Right lobe of liver (tissue), 6 donors: ENCODE measurements around the gene CD69. TPM values are rescaled to one million over a fixed set of nuclear protein-coding genes. Genes with fewer than 3 reads are reported as not detected.
"Not testable (repeated sequence)": the region's sequence is repeated elsewhere in the genome, so short reads cannot be mapped to it uniquely, and the experiment has no call there.

Experiments
- ATAC-seq, 4 donors: fragments of 200-7000 bp; cut with Tn5 transposase; one replicate each; pipeline ENCODE4 v1.9.1; 2020; ENCODE audit warnings: mild to moderate bottlenecking in 4 of 4, moderate library complexity in 4 of 4
- DNase-seq, 3 donors: peaks; one replicate each; pipeline ENCODE4 v3.0.0-alpha.2; 2020
- H3K27ac ChIP-seq, 3 donors: fragments of 200-600 bp; one replicate each; pipeline ENCODE4 v1.8.0; 2022
- H3K27me3 ChIP-seq, 2 donors: fragments of 200-600 bp; one replicate each; pipeline ENCODE4 v1.8.0; 2022
- H3K36me3 ChIP-seq, 4 donors: fragments of 200-600 bp; sonication (generic) in 1 of 4; one replicate each; pipeline versions ENCODE4 v1.5.1 to v1.8.0; 2017 to 2022; ENCODE audit warnings: control low read depth in 1 of 4
- H3K4me1 ChIP-seq, 4 donors: fragments of 200-600 bp; sonication (generic) in 1 of 4; one replicate each; pipeline versions ENCODE4 v1.5.1 to v1.8.0; 2017 to 2022; ENCODE audit warnings: control low read depth in 1 of 4
- H3K4me3 ChIP-seq, 3 donors: fragments of 200-600 bp; one replicate each; pipeline ENCODE4 v1.8.0; 2022
- H3K9me3 ChIP-seq, 4 donors: fragments of 200-600 bp; sonication (generic) in 1 of 4; one replicate each; pipeline versions ENCODE4 v1.5.1 to v1.8.0; 2017 to 2022; ENCODE audit warnings: control low read depth in 1 of 4
- CTCF ChIP-seq, 4 donors: fragments of 200-600 bp in 3 of 4; fragments of 450-650 bp in 1 of 4; IDR thresholded peaks; one replicate each; pipeline versions ENCODE4 v1.5.1 to v1.8.0; 2016 to 2022; ENCODE audit warnings: antibody characterized with exemption in 4 of 4, mild to moderate bottlenecking in 2 of 4
- POLR2A ChIP-seq: fragments of 450-650 bp; IDR thresholded peaks from one replicate; pipeline ENCODE4 v1.6.1; 2017; ENCODE audit warnings: antibody characterized with exemption, mild to moderate bottlenecking
- WGBS: methylation state at CpG from one replicate; pipeline ENCODE4 v1.1.6; 2018; ENCODE audit warnings: low coverage, low lambda C conversion rate; ENCODE audit not compliant: insufficient coverage; ENCODE audit errors: missing lambda C conversion rate; 5-methylcytosine and 5-hydroxymethylcytosine counted together
- intact Hi-C, 2 donors: fragments of 100-400 bp; cut with DNase I; formaldehyde crosslinking; loops; one replicate each; pipeline versions ENCODE4 v1.11.2 to v1.14.1; 2022
- total RNA-seq, 6 experiments: library from RNA; depleted of rRNA in 2 of 6; stranded (reverse); fragments of >200 nt in 2 of 6; fragmentation: NEBNext Ultra II Directional in 3 of 6; extraction: Animal tissue kit (Norgen Biotek cat#: 25700) in 3 of 6; gene quantifications; one replicate each; pipeline versions ENCODE4 v1.1.0 to v1.2.4, GENCODE V29; 2016 to 2023
- donor health status: DM: no; HTN: yes; CAD: no.
- donor health status: DM: no; HTN: no; CAD: no.
- donor health status: DM: no; HTN: no; CAD: no.
- donor health status: DM: no; HTN: yes; CAD: no.
- donor health status: DM: no; HTN: yes; CAD: no.

CD69 gene
- total RNA-seq, 6 experiments from 2014 or later, result 0.26 to 2.3 (median 1.0) TPM

DNA sequence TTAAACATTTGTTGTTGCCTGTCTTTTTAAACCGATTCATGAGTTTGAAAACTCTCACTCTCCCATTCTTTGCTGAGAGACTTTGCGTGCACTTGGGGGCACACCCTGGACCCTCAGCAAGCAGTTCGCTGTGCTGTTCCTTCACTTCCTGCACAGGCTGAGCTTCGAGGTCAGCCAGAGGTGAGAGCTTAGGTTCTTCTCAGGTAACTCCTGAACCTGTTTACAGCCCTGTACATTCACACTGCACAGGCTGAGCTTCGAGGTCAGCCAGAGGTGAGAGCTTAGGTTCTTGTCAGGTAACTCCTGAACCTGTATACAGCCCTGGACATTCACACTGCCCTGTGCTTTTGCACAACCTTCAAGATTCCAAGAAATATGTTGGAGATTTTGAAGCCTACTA is 18.0 kb downstream of the CD69 start:
- TF ChIP-seq CTCF (IDR thresholded peaks at IDR 0.05) (no peak), POLR2A (no peak)
- intact Hi-C loops, result no loop called here

GRCh38 chr12:9741726-9742125 is 19.0 kb downstream of the CD69 start:
- H3K4me3 ChIP-seq, result no peak overlapping the region
- intact Hi-C loops, result no loop called here
- no peak for DNase-seq
- no peaks in the 10 kb centered on the region for H3K36me3 ChIP-seq
- H3K27ac ChIP-seq, result no peak overlapping the region
- TF ChIP-seq CTCF (IDR thresholded peaks at IDR 0.05) (no peak), POLR2A (no peak)
- H3K27me3 ChIP-seq, result peaks cover 0 to 5% of the 10 kb centered on the region in 2 donors
- no peaks in the 10 kb centered on the region for H3K4me1 ChIP-seq
- ATAC-seq, result peak in 1 of 4 donors; percentile 28
- WGBS, result 54% methylated on average over 4 of the region's 4 CpGs
- no peaks in the 10 kb centered on the region for H3K9me3 ChIP-seq

More for the DNA sequence above, 18.0 kb downstream of the CD69 start:
- H3K36me3 ChIP-seq, result no peaks in the 10 kb centered on the region
- H3K9me3 ChIP-seq, result no peaks in the 10 kb centered on the region
- no peaks in the 10 kb centered on the region for H3K4me1 ChIP-seq
- no peak overlapping the region for H3K4me3 ChIP-seq
- ATAC-seq, result peak in 3 of 4 donors; percentile 40 to 47 (median 44)
- H3K27ac ChIP-seq, result no peak overlapping the region
- H3K27me3 ChIP-seq, result peaks cover 0 to 5% of the 10 kb centered on the region in 2 donors
- no peak for DNase-seq
- 34% methylated on average over 4 of the region's 5 CpGs for WGBS

DNA sequence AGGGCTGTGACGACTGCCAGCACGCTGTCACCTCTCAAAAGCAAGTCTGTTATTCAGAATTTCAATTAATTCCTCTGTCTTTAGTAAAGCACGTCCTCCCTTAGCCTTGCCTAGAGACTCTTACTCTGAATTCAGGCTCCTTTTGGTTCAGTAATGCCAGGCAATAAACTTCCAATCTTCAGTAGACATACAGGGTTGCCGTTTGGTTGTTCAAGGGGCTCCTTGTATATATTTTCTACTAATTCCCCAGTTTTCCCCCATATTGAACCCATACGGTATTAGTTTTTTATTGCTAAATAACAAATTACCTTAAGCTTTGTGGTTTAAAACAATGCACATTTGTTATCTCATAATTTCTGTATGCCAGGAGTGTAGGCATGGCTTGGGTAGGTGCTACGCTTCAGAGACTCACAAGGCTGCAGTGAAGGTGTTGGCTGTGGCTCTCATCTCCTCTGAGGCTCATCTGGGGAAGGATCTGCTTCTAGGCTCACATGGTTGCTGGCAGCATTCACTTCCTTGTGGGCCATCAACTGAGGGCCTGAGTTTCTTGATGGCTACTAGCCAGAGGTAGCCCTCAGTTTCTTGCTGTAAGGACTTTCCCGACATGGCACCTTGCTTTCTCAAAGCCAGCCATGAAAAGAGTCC is 20.5 kb downstream of the CD69 start:
- DNase-seq (no peak), ATAC-seq (no peak)
- H3K9me3 ChIP-seq, result no peaks in the 10 kb centered on the region
- intact Hi-C loops, result no loop called here
- no peak for TF ChIP-seq POLR2A
- TF ChIP-seq CTCF (IDR thresholded peaks at IDR 0.05), result no peak
- WGBS, result 58% methylated on average over 4 of the region's 7 CpGs
- no peak overlapping the region for H3K27ac ChIP-seq
- H3K36me3 ChIP-seq, result no peaks in the 10 kb centered on the region
- H3K27me3 ChIP-seq, result peaks cover 0 to 5% of the 10 kb centered on the region in 2 donors
- no peaks in the 10 kb centered on the region for H3K4me1 ChIP-seq
- H3K4me3 ChIP-seq, result peak overlapping the region in 1 of 3 donors; percentile 36

DNA sequence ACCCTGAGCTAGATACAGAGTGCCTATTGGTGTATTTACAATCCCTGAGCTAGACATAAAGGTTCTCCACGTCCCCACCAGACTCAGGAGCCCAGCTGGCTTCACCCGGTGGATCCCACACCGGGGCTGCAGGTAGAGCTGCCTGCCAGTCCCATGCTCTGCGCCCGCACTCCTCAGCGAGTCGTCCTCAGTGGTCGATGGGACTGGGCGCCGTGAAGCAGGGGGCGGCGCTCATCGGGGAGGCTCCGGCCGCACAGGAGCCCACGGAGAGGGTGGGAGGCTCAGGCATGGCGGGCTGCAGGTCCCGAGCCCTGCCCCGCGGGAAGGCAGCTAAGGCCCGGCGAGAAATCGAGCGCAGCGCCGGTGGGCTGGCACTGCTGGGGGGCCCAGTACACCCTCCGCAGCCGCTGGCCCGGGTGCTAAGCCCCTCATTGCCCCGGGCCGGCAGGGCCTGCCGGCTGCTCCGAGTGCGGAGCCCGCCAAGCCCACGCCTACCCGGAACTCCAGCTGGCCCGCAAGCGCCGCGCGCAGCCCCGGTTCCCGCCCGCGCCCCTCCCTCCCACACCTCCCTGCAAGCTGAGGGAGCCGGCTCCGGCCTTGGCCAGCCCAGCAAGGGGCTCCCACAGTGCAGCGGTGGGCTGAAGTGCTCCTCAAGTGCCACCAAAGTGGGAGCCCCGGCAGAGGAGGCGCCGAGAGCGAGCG is 21.1 kb downstream of the CD69 start:
- H3K36me3 ChIP-seq, H3K27me3 ChIP-seq, H3K27ac ChIP-seq, ATAC-seq, H3K4me1 ChIP-seq, intact Hi-C loops, H3K9me3 ChIP-seq: not testable (repeated sequence)
- WGBS, result 40% methylated on average over 1 of the region's 54 CpGs
- peak overlapping the region in 2 of 3 donors; percentile 6 to 36 for H3K4me3 ChIP-seq
- peak in 1 of 3 donors; percentile 55 for DNase-seq

DNA sequence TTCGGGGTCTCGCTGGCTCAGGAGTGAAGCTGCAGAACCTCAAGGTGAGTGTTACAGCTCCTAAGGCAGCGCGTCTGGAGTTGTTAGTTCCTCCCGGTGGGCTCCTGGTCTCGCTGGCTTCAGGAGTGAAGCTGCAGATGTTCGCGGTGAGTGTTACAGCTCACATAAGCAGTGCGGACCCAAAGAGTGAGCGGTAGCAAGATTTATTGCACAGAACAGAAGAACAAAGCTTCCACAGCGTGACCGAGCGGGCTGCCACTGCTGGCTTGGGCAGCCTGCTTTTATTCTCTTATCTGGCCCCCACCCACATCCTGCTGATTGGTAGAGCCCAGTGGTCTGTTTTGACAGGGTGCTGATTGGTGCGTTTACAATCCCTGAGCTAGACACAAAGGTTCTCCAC is 21.8 kb downstream of the CD69 start:
- H3K4me1 ChIP-seq, H3K27ac ChIP-seq, intact Hi-C loops, H3K36me3 ChIP-seq, H3K9me3 ChIP-seq, H3K27me3 ChIP-seq, ATAC-seq, H3K4me3 ChIP-seq, DNase-seq: not testable (repeated sequence)
- 83% methylated on average over 7 of the region's 14 CpGs for WGBS
